ENCODE results near the gene CPB1. TPM values are rescaled to one million over a fixed set of nuclear protein-coding genes. Genes with fewer than 3 reads are reported as not detected.

Gene CPB1
- total RNA-seq, 4 donors from 2014 or later, result 0.77 TPM; not detected in 3

GRCh38 chr3:148797795-148798194 lies 29.8 kb upstream of the CPB1 start:
- no peak for TF ChIP-seq POLR2A (IDR thresholded peaks at IDR 0.05)
- no peak for TF ChIP-seq EP300 (IDR thresholded peaks at IDR 0.05)
- no peak for TF ChIP-seq CTCF (IDR thresholded peaks at IDR 0.05)
- no peak for TF ChIP-seq POLR2AphosphoS5 (IDR thresholded peaks at IDR 0.05)
- 88 to 97% methylated on average over 2 of the region's 2 CpGs for WGBS, 2 donors (ENCODE audit: low coverage in 1 of 2)
- H3K4me3 ChIP-seq, result no peak overlapping the region
- no peak overlapping the region for H3K27ac ChIP-seq
- H3K4me1 ChIP-seq, result no peaks in the 10 kb centered on the region
- no peaks in the 10 kb centered on the region for H3K9me3 ChIP-seq
- H3K27me3 ChIP-seq, result no peaks in the 10 kb centered on the region
- H3K36me3 ChIP-seq, result no peaks in the 10 kb centered on the region
- ATAC-seq, result no peak

GRCh38 chr3:148800414-148800813 lies 27.2 kb upstream of the CPB1 start:
- Histone ChIP-seq H3K9me3 (no peaks in the 10 kb centered on the region), H3K4me3 (no peak overlapping the region), H3K4me1 (no peaks in the 10 kb centered on the region), H3K27me3 (no peaks in the 10 kb centered on the region), H3K36me3 (no peaks in the 10 kb centered on the region), H3K27ac (no peak overlapping the region)
- TF ChIP-seq POLR2AphosphoS5 (IDR thresholded peaks at IDR 0.05) (no peak), CTCF (IDR thresholded peaks at IDR 0.05) (no peak), POLR2A (IDR thresholded peaks at IDR 0.05) (no peak), EP300 (IDR thresholded peaks at IDR 0.05) (no peak)
- ATAC-seq, result no peak
- WGBS, 2 donors (ENCODE audit: low coverage in 1 of 2), result 100% methylated on average over 1 of the region's 1 CpG

- WGBS, 2 donors (ENCODE audit: low coverage in 1 of 2), result 53 to 67% methylated on average over 2 of the region's 2 CpGs
- no peak for ATAC-seq
- no peaks in the 10 kb centered on the region for H3K36me3 ChIP-seq
- H3K4me1 ChIP-seq, result no peaks in the 10 kb centered on the region
- no peak overlapping the region for H3K27ac ChIP-seq
- H3K4me3 ChIP-seq, result no peak overlapping the region
- no peaks in the 10 kb centered on the region for H3K9me3 ChIP-seq
- no peak for TF ChIP-seq POLR2AphosphoS5 (IDR thresholded peaks at IDR 0.05)
- no peak for TF ChIP-seq CTCF (IDR thresholded peaks at IDR 0.05)
- no peak for TF ChIP-seq EP300 (IDR thresholded peaks at IDR 0.05)
- TF ChIP-seq POLR2A (IDR thresholded peaks at IDR 0.05), result no peak
- H3K27me3 ChIP-seq, result no peaks in the 10 kb centered on the region
Measured at GRCh38 chr3:148809835-148810234, 17.8 kb upstream of the CPB1 start.

- Histone ChIP-seq H3K4me3 (no peak overlapping the region), H3K27ac (no peak overlapping the region), H3K9me3 (no peaks in the 10 kb centered on the region), H3K36me3 (no peaks in the 10 kb centered on the region), H3K27me3 (no peaks in the 10 kb centered on the region), H3K4me1 (no peaks in the 10 kb centered on the region)
- no peak for TF ChIP-seq EP300 (IDR thresholded peaks at IDR 0.05)
- no peak for TF ChIP-seq POLR2A (IDR thresholded peaks at IDR 0.05)
- no peak for TF ChIP-seq CTCF (IDR thresholded peaks at IDR 0.05)
- TF ChIP-seq POLR2AphosphoS5 (IDR thresholded peaks at IDR 0.05), result no peak
- ATAC-seq, result no peak
- WGBS, 2 donors (ENCODE audit: low coverage in 1 of 2), result 77 to 78% methylated on average over 11 of the region's 11 CpGs
Measured at GRCh38 chr3:148815316-148816110, 12.1 kb upstream of the CPB1 start.

- no peaks in the 10 kb centered on the region for H3K9me3 ChIP-seq
- TF ChIP-seq EP300 (IDR thresholded peaks at IDR 0.05) (no peak), POLR2AphosphoS5 (IDR thresholded peaks at IDR 0.05) (no peak), POLR2A (IDR thresholded peaks at IDR 0.05) (no peak), CTCF (IDR thresholded peaks at IDR 0.05) (no peak)
- H3K4me3 ChIP-seq, result no peak overlapping the region
- H3K27ac ChIP-seq, result no peak overlapping the region
- no peaks in the 10 kb centered on the region for H3K36me3 ChIP-seq
- WGBS, 2 donors (ENCODE audit: low coverage in 1 of 2), result 86 to 100% methylated on average over 2 of the region's 2 CpGs
- no peak for ATAC-seq
- no peaks in the 10 kb centered on the region for H3K4me1 ChIP-seq
- H3K27me3 ChIP-seq, result no peaks in the 10 kb centered on the region
Measured at GRCh38 chr3:148816427-148816826, 11.2 kb upstream of the CPB1 start.
